Measurements from ENCODE around the gene ADARB2.
"Not testable (repeated sequence)": the region's sequence is repeated elsewhere in the genome, so short reads cannot be mapped to it uniquely, and the experiment has no call there.

Gene ADARB2

DNA sequence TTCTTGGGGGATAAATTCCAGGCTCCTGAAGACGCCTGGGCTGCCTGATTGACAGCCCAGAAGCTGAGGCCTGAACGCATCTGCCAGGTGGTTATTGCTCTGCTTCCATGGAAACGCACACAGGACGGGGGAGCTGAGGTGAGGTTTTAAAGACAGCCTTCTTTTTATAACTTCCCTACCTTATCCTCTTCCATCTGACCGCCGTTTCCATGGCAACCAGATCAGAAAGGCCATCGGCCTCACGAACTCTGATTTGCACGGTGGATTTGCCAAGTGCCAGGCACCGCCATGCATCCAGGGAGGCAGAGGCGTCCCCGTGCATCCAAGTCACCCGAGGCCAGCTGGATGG is 260.9 kb downstream of the ADARB2 start:
- no peak for DNase-seq

DNA sequence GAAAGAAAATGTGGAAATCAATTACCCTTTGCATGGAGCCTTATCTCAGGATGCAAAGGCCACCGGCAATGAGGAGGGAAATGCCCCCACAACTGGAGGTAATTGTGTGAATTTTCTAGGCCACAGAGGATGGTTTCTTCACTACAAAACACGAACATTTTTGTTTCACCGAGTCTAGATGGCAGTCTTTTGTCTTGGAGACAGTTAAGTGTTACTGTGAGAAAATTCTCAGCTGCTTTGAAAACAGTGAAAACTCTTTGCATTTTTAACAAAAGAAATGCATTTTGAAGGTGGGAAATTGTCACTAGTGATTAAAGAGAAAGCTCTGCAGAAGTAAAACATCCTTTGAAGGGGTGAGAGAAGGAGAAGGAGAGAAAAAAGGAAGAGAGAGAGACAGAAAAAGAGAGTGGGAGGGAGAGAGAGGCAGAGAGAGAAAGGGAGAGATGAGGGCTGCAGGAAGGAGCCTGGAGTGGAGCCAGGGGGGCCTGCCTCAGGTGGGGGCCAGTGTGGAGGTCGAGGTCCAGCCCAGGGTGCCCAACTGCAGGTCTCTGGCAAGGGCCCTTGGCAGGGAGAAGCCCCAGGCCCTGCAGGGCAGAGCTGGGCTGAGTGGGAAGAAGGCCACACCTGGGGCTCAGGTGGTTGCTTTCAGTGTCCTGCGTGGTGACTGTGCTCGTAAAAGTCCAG is 261.4 kb downstream of the ADARB2 start:
- DNase-seq, result no peak

DNA sequence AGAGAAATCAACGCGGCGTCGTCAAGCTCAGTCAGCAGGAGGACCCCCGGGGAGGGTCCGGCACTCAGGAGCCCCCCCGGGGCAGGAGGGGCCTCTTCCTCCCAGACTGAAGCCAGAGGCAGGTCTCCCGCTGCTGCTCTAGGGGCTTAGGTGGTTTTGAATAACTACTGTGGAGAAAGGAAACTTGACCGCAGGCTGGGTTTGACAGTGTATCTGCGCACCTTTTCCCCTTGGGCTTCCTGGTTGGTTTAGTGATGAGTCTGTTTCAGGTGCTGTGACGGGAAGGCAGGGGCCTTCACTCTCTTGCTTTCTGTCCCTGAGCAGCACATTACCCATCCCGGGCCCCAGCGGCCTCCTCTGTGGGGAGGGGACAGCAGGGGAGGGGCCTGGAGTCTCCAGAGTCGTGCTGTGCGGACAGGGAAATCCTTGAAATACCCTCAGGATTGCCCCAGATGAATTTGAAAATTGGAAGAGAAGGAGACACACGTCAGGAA is 262.2 kb downstream of the ADARB2 start:
- no peak for DNase-seq

DNA sequence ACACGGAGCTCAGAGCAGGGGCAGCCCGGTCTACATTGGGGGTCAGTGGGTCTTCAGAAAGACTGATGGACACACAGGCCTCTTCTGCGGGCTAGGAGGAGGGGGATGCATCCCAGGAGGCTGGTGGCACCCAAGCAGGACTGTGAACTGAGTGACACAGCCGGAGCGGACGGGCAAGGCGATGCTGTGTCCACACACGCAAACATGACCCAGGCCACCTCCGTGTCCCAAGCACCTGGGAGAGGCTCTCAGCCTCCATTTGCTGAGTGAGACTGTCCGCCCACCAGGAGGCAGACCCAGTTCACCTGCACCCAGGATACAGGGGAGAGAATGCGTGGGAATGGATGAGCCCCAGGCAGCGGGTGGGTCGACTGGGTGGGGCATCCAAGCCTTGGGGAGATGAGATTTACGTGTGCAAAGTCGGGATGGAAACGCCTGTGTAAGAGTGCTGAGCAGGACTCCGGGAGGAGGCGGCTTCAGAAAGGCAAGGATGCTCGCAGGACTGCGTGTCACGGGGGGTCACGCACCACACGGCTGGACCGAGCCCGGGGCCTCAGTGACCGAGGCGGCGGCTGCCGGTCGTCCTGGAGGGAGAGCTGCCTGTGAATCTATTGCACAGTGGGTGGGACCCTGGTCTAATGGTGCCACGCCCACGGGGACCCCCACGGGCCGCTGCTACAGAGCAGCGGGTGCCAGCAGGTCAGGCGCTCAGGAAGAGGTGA is 262.8 kb downstream of the ADARB2 start:
- no peak for DNase-seq

DNA sequence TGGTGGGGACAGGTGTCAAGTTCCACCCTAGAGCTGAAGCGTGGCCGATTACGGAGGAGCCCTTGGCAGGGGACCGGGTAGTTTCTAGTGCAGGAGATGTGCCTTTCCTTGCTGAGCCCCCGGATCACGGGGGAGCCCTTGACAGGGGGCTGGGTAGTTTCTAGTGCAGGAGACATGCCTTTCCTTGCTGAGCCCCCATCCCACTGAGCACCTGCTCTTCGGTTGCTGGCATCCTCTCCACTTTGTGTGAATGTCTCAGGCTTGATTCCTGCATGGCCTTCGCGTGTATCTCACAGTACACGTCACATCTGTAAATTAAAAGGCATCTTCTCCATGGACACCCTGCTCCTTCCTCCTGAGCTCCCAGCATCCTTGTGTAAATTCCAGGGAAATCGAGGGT is 263.5 kb downstream of the ADARB2 start:
- no peak for DNase-seq

DNA sequence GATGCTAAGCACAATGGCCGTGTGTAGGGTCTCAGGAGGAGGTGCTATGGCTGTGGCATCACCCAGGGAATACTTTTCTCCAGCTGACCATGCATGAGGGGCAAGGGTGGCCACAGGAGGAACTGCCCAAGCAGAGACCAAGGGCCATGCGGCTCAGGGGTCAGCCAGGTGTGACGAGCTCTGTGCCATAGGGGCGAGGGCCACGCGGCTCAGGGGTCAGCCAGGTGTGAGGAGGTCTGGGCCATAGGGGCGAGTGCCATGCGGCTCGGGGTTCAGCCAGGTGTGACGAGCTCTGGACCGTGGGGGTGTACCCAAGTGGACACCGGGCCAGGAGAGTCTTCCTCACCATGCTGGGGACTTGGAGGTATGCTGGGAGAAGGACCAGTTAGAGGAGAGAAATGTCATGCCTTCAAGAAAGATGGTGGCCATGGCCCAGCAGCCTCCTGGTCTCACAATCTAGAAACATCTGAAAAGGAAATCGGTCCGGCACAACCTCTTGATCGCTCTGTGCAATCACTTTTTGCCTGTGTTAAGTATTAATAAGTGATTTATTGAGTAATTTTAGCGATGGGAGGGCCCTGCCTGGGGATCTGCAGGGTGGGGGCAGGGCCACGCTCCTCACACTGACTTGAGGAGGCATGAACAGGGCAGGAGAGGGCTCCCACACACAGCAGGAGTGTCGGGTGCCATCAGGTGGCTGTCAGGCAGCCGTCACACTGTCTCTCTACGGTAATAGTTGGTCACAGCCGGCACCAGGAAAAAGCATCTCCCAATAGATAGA is 265.0 kb downstream of the ADARB2 start:
- DNase-seq, result no peak

DNA sequence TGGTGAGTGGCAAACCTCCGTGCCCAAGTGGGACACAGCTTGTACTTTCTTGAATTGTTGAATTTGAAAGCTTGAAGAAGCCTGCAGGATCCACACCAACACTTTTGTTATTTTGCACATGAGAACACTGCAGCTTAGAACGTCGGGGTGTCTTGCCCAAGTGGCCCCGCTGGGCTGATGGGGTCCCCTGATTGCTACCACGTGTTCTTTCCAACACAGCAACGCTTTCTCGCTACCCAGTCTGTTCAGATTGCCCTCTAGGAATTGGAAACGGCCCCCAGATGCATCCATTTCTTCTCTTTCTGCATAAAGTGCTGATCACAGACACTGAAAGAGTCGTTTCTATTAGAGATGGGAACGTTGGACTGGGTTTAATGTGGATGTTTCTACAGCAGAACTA is 268.5 kb downstream of the ADARB2 start:
- no peak for DNase-seq

DNA sequence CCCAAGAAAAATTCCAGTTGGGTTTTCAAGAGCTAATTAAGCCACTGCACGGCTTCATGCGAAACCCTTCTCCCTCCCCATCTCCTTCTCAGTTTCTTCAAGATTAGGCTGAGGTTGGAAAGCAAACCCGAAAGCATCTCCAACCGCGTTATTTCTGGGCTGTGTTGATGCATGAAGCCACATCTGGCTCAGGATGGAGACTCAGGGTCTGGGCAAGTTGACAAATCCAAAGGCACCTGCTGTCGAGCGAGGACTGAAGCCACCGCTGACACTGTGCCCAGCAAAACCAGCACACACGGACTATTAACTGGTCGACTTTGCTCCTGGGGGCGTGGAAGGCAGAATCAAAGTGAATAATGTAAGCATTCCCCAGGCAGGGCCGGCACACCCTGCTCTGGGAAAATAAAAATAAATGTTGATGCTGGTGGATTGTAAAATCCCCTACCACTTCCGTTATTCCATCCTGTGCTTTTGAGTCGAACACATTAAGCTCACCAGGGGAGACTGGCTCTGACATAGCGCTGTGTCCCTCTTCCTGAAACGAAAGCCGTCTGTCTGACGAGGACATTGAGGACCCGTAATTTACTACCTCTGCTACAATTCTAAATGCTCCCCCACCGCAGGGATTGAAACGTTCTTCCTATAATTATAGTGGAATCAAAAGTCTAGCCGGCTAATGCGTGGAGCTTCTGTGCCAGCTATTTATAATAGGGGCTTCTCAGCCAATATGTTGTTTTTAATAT is 269.8 kb downstream of the ADARB2 start:
- DNase-seq, result no peak

DNA sequence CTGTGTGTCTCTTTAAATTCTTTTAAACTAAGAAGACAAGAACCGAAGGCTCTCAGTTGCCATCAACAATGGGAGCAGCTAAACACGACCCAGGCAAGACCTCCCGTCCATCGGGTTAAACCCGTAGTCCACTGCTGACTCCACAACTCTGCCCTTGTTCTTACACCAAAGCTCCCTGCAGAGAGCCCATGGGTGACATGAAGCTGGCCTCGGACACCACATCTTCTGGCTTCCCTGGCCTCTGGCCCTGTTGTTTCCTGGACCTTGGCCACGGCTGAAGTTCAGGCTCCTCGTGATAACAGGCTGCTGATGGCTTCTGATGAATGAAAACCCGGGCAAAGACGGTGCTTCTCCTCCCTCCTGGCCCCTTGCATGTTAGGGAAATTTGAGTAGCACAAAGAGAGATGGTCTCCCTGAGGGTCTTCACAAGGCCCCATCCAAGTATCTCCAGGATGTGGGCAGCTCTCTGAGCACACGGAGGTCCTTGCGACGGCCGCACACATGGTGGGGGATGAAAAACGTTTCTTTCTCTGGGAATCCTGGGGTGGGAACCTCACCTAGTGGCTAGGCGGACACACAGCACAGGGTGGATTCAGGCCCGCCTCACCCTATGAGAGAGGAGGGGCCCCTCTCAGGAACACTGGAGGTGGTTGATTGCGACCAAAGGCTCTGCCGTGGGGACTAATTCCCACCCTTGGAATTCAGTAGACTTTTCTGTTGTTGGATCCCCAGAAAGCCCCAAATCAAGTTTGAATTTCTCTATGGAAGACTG is 271.1 kb downstream of the ADARB2 start:
- DNase-seq, result no peak

DNA sequence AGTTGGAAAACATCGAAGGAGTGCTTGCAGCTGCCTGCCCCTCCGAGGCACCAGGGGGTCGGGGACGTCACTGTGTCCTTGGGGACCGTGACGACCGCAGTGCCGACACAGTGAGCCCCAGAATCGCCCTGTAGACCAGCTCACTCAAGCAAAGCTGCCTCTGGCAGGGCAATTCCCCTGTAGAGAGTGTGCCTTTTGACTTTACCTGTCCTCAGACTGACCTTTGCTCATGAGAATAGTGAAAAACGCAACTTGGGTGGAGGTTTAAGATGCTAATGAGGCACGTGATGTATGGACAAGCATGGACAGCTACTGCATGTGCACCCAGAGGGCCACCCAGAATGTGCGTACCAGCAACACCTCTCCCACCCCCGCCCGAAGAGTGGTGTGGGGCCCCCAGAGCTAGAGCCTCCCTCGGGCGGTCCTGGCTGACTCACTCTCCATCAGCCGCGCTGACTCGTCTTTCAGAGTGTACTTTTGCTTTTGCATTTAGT is 271.9 kb downstream of the ADARB2 start:
- no peak for DNase-seq

DNA sequence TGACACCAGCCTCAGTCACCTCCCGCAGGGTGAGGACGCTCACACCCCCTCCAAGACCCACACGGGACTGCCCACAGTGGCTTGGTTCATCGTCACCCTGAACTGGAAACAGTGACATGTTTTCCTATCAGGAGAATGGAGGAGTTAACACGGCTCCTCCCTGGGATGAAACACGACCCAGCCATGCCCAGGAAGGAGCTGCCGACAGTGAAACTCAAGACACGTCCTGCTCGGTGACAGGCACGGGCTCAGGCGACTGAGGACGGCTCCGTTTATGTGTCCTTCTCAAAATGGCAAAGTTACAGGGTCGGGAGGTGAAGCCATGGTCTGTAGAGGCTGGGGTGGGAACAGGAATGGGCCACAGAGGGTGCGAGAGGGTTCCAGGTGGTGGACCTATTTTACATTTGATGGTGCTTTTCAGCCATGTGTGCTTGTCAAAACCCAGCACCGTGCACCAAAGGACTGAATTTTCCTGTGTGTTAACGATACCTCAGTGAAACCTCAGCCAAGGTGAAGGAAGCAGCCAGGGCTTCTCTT is 272.4 kb downstream of the ADARB2 start:
- no peak for DNase-seq

DNA sequence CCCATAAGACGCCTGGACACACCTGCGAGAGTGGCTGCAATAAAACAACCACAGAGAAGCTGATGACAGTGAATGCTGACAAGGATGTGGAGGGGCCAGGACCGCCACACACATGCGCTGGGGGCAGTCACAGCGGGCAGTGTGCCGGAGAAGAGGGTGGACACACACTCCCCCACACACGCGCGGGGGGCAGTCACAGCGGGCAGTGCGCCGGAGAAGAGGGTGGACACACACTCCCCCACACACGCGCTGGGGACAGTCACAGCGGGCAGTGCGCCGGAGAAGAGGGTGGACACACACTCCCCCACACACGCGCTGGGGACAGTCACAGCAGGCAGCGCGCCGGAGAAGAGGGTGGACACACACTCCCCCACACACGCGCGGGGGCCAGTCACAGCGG is 273.4 kb downstream of the ADARB2 start:
- not testable (repeated sequence) for DNase-seq

DNA sequence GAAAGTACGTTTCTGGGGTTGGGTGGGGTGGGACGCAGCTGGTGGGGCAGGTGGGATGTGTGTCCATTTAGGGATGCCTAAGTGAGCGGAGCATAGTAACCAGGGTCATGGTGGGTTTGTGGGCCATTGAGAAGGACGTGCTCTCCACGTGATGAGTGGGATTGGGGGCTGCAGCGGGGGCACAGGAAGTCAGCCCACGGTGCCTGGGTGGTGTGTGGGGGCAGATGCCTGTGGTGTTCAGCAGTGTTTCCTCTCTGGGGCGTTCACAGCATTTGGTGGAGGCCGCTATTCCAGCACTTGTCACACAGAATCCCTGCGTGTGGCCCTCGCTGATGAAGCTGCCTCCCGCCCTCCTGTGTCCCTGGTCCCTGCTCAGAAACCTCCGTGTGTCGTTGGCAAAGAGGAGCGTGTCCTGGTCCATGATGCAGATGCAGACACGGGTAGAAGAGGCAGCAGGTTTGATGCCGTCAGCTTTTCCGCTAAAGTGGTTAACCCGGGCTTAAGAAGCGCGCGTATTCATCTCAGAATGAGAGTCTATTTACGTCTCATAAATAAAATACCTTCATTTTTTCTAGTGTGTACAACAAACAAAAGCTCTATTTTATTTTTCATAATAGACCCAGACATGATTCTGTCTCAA is 274.2 kb downstream of the ADARB2 start:
- DNase-seq, result no peak

DNA sequence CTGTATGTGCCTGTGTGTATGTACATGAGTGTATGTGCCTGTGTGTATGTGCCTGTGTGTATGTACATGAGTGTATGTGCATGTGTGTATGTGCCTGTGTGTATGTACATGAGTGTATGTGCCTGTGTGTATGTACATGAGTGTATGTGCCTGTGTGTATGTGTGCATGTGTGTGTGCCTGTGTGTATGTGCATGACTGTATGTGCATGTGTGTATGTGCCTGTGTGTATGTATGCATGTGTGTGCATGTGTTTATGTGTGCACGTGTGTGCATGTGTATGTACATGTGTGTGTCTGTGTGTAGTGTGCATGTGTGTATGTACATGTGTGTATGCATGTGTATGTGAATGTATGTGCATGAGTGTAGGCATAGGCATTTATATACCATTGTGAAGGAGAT is 274.8 kb downstream of the ADARB2 start:
- DNase-seq, result no peak

DNA sequence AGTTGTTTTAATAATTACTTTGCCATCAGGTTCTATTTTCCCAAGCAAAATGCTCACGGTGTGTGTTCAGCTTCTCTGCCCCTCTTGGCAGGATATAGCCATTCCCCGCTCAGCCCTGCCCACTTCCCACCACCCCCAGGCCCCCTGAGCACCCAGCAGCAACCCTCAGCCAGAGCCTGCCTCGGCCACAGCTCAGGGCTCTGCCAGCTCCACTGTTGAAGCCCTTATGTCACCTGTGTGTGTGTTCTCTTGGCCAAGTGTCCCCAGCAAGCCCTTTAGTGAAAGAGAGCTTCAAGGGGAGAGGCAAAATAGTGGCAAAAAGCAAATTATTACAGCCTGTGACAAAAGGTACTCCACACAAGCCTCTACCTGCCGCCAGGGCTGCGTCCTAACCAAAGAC is 275.3 kb downstream of the ADARB2 start:
- no peak for DNase-seq

DNA sequence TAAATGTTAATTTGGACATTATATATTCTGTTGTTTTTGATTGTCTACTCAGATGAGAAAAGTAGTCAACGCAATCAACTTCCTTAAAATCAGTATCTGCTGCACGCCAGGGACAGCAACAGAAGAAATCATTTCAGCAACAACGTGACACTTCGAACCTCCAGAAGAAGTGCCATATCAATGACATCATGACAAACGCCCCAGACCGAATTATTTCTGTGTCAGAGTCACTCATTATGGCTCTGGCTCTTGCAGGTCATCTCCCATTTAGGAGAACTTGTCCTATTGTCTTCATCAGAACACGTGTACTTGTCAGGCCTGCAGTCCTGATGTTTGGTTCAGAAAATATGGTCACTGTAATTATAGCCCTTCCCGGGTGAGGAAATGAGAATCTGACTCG is 276.3 kb downstream of the ADARB2 start:
- DNase-seq, result no peak

DNA sequence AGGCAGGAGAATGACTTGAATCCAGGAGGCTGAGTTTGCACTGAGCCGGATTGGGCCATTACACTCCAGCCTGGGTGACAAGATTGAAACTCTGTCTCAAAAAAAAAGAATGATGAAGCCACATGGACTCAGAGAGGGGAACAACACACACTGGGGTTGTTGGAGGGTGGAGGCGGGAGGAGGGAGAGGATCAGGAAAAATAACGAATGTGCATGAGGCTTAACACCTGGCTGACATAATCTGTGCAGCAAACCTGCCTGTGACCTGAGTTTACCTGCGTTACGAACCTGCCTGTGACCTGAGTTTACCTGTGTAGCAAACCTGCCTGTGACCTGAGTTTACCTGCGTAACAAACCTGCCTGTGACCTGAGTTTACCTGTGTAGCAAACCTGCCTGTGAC is 277.7 kb downstream of the ADARB2 start:
- DNase-seq, result not testable (repeated sequence)

DNA sequence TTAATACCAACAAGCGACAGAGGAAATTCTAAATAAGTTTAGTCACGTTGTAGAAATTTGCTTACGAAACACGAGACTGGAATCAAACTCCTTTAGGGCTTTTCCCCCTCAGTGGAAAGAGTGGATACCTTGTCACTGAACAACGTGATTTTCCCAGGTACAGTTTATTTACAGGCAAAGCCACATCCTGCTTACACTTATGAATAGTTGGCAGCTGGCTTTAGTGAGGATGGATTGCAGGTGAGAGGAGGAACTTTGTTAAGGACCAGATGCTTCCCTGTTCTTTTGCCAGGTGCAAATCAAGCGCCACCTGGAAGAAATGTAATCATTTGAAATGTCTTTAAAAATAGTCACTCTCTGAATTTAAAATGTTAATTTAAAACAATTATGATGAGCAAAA is 282.4 kb downstream of the ADARB2 start:
- no peak for DNase-seq

DNA sequence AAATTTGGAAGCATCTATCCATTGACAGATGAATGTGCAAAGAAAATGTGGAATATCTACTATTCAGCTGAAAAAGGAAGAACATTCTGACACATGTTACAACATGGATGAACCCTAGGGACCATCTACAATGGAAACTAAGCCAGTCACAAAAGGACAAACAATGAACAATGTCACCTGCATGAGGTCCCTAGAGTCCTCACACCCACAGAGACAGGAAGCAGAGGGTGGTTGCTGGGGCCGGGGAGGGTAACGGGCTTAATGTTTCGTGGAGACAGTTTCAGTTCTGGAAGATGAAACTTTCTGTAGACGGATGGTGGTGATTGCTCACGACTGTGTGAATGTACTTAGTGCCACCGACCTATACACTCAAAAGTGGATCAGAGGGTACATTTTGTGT is 282.9 kb downstream of the ADARB2 start:
- no peak for DNase-seq

DNA sequence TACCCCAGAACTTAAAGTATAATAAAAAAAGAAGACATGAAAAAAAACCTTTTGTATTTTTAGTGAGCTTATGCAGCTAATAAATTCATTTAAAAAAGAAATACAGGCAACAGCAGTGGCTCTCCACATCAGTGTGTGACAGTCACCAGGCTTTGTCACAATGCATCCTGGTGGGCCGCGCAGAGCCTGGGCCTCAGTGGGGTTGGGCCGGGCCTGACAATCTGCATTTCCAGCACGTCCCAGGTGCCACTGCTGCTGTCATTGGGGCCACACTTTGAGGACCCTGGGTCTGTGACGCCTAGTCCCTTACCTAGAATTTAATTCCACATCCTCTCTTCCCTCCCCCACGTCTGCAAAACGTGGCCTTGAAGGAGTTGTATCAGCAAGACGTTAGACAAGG is 284.5 kb downstream of the ADARB2 start:
- DNase-seq, result no peak

DNA sequence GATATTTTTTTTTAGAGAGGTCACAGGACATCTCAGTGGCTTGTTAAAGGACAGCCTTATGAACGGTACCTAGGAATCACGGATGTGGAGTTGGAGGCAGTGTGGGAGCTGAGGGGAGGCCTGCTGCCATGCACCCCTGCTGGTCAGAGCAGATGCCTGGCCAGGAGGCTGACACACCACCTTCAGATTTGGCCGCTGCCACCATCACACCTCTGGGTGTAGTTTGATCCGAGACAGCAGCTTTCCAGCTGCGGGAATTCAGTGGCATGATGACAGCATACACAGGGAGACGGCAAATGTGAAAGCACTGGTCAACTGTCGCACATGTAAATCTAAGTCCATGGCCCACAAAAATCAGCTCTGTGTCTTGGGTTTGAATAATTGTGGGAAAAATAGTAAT is 285.4 kb downstream of the ADARB2 start:
- DNase-seq, result no peak
